Skeletal muscle satellite cell (primary cell): ENCODE measurements around the gene HGFAC.

Source experiments
- H3K27me3 ChIP-seq: 2 replicates; pipeline ENCODE4 v1.7.0; 2013; ENCODE audit warnings: low read length; ENCODE audit not compliant: control insufficient read depth, insufficient read depth
- H3K36me3 ChIP-seq: 2 replicates; pipeline ENCODE4 v1.7.0; 2013; ENCODE audit warnings: mild to moderate bottlenecking, control low read depth, low read length; ENCODE audit not compliant: insufficient read depth
- H3K4me1 ChIP-seq: 2 replicates; pipeline ENCODE4 v1.7.0; 2013; ENCODE audit warnings: low read length; ENCODE audit not compliant: control insufficient read depth, insufficient read depth
- H3K4me2 ChIP-seq: 2 replicates; pipeline ENCODE4 v1.7.0; 2013; ENCODE audit warnings: mild to moderate bottlenecking, low read length
- H3K4me3 ChIP-seq: 2 replicates; pipeline ENCODE4 v1.7.0; 2013; ENCODE audit warnings: low read length
- H3K9ac ChIP-seq: 2 replicates; pipeline ENCODE4 v1.7.0; 2013; ENCODE audit warnings: mild to moderate bottlenecking, low read depth, low read length, moderate library complexity
- H3K9me3 ChIP-seq: replicated peaks from 2 replicates; pipeline ENCODE4 v1.7.0; 2013; ENCODE audit warnings: mild to moderate bottlenecking, control low read depth, low read length

The HGFAC gene

DNA sequence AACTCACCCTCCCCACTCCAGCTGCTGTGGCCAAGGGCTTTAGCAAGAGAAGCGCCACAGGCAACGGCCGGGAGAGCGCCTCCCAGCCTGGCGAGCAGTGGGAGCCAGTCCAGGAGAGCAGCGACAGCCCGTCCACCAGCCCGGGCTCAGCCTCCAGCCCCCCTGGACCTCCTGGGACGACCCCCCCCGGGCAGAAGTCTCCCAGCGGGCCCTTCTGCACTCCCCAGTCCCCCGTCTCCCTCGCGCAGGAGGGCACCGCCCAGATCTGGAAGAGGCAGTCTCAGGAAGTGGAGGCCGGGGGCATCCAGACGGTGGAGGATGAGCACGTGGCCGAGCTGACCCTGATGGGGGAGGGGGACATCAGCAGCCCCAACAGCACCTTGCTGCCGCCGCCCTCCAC is 11.2 kb upstream of the HGFAC start:
- Histone ChIP-seq H3K27me3 (no peaks in the 10 kb centered on the region), H3K36me3 (peaks cover 10% of the 10 kb centered on the region), H3K4me3 (no peak overlapping the region), H3K9ac (no peak overlapping the region), H3K9me3 (no peaks in the 10 kb centered on the region), H3K4me1 (no peaks in the 10 kb centered on the region), H3K4me2 (no peak overlapping the region)

DNA sequence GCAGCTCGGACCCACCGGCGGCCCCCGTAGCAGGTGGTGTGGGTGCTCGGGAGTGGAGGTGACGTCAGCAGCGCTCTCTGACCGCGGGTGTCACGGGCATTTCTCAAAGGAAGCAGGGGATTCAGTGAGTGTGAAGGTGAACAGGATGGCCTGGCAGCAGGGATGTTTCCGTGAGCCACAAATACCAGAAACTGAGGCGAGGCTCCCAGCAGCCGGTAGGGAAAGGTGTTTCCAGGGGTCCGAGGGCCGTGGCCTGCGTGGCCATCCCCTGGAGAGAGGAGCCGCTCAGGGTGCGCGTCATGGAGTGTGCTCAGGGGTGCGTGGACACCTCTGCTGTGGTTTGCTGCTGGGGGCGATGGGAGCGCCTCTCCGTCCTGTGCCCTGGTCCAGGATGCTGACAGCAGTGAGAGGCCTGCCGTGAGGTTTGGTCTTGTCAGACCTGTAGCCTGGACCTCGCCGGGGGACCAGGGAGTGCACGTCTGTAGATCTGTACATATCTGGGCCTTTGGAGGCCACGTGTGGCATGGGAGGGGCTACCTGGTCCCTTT is 10.2 kb upstream of the HGFAC start:
- Histone ChIP-seq H3K9ac (no peak overlapping the region), H3K9me3 (no peaks in the 10 kb centered on the region), H3K4me2 (no peak overlapping the region), H3K27me3 (no peaks in the 10 kb centered on the region), H3K4me1 (peaks cover 4% of the 10 kb centered on the region), H3K36me3 (peaks cover 10% of the 10 kb centered on the region), H3K4me3 (no peak overlapping the region)

DNA sequence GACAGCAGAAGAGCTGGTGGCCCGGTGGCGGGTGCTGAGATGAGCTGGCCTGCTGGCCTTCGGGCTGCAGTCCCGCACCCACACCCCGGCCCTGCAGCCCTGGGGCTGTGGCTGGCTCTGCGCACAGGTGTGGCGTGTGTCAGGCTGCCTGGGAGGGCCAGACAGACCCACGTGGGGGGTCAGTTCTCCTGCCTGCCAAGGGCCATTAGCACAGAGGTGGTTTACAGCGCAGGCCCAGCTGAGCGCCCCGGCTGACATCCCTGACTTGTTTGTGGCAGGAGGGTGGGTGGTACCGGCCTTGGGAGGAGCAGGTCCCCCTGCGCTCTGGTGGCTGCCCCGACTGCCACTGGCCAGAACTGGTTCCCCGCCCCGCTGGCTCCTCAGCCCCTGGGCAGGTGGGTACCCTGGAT is 9.4 kb upstream of the HGFAC start:
- Histone ChIP-seq H3K9ac (no peak overlapping the region), H3K9me3 (no peaks in the 10 kb centered on the region), H3K27me3 (no peaks in the 10 kb centered on the region), H3K36me3 (peaks cover 10% of the 10 kb centered on the region), H3K4me2 (no peak overlapping the region), H3K4me1 (peaks cover 13% of the 10 kb centered on the region), H3K4me3 (no peak overlapping the region)

DNA sequence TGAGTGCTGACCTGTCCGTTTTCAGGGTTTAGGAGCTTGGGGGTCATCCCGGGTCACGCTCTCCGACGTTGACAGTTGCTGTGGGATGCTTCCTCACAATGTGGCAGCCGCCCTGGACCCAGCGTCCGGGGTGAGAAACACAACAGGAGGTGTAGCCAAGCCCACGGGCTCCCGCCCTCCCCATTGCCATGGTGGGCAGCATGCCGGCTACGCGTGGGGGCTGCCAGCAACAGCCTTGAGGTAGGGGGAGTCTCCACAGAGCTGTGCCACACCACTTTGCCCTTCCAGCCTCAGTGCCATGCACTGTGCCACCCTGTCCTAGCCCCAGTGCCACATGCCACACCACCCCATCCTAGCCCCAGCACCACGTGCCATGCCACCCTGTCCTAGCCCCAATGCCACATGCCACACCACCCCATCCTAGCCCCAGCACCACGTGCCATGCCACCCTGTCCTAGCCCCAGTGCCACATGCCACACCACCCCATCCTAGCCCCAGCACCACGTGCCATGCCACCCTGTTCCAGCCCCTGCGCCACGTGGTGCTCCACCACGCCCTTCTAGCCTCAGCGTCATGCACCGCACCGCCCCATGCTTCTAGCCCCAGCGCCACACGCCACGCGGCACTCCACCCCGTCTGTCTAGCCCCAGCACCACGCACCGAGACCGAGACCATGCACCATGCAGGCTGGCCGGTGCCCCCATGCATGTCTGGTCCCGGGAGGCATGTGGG is 8.5 kb upstream of the HGFAC start:
- H3K4me3 ChIP-seq: no peak overlapping the region
- H3K27me3 ChIP-seq: no peaks in the 10 kb centered on the region
- H3K4me2 ChIP-seq: no peak overlapping the region
- H3K4me1 ChIP-seq: peaks cover 16% of the 10 kb centered on the region
- no peaks in the 10 kb centered on the region for H3K9me3 ChIP-seq
- H3K9ac ChIP-seq: no peak overlapping the region
- peaks cover 10% of the 10 kb centered on the region for H3K36me3 ChIP-seq

DNA sequence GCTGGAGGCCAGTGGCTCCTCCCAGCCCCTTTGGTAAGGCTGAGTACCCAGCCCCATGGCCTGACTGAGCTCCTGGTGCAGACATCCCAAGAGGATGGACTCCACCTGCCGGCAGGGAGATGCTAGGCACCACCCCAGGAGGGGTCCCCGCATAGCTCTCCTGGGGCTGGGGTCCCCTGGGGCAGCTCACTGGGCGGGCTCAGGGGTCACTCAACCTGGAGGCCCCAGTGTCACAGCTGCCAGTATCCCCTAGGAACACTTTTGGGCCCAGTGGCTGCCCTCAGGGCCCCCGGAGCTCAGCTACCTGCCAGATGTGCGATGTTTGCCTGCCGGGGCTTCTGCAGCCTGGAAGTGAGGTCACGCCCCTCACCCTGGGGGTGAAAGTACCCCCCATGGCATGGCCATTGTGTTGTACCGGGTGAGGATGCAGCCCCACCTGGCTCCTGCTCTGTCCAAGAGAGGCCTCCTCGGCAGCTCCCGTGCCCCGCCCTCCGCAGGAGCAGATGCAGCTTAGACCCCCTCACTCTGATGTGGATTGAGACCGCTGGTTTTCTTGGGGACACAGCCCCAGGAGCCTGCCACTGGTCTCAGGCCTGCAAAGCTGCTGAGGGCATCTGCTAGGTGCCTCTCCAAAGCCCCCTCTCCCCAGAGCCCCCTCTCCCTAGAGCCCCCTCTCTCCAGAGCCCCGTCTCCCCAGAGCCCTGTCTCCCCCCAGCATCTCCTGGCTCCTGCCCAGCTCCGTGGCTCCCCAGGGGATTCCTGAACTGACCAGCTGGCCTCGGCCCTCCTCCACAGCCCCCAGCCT is 6.7 kb upstream of the HGFAC start:
- H3K4me3 ChIP-seq: no peak overlapping the region
- H3K9me3 ChIP-seq: no peaks in the 10 kb centered on the region
- H3K4me2 ChIP-seq: no peak overlapping the region
- peaks cover 16% of the 10 kb centered on the region for H3K4me1 ChIP-seq
- H3K36me3 ChIP-seq: no peaks in the 10 kb centered on the region
- no peak overlapping the region for H3K9ac ChIP-seq
- H3K27me3 ChIP-seq: no peaks in the 10 kb centered on the region

DNA sequence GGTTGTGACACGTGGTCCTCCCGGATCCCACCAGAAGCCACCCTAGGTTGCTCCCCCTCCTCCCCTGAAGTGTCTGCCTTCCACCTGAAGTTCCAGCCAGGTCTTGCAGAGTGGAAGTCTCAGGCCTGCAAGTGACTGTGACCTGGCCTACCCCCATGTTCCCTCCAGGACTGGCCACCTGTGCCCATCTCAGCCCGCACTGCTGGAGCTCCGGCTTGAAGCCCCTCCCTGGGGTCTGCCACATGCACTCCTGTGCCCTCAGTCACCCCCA is 6.1 kb upstream of the HGFAC start:
- H3K4me3 ChIP-seq: no peak overlapping the region
- H3K4me1 ChIP-seq: peaks cover 16% of the 10 kb centered on the region
- H3K4me2 ChIP-seq: no peak overlapping the region
- no peak overlapping the region for H3K9ac ChIP-seq
- no peaks in the 10 kb centered on the region for H3K27me3 ChIP-seq
- H3K36me3 ChIP-seq: no peaks in the 10 kb centered on the region
- H3K9me3 ChIP-seq: no peaks in the 10 kb centered on the region

DNA sequence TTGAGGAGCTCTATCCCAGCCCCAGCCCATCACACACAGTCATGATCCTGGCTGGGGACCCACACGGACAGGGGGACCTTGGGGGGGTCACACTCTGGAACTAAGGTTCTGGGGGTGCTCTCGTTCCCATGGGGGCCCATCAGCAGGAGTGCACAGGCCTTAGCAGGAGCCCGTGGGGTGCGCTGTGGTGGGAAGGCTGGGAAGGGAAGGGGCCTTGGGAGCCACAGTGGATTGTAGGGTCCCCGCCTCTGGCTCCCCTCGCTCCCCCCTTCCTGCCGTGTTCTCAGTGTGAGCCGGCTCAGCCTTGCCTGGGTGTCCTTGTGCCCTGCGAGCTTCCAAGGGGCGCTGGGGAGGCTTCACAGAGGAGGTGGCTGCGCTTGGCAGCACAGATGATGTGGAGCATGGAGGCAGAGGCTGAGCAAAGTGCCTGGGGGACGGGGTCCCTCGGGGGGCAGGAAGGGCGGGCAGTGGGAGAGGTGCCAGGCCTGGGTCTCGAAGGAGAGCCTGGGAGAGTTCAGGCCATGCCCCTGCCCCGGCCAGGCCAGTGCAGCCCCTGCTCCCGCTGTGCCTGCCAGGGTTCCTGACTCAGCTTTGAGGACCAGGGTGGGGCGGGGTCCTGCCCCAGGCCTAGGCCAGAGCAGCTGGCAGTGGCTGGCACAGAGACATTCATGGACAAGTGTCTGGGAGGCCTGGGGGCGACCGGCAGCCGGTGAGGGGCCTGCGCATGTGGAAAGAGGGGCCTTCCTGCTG is 5.5 kb upstream of the HGFAC start:
- H3K36me3 ChIP-seq: no peaks in the 10 kb centered on the region
- H3K27me3 ChIP-seq: no peaks in the 10 kb centered on the region
- peak overlapping the region; percentile 62 for H3K9ac ChIP-seq
- H3K9me3 ChIP-seq: no peaks in the 10 kb centered on the region
- no peak overlapping the region for H3K4me3 ChIP-seq
- no peak overlapping the region for H3K4me2 ChIP-seq
- H3K4me1 ChIP-seq: peaks cover 16% of the 10 kb centered on the region

DNA sequence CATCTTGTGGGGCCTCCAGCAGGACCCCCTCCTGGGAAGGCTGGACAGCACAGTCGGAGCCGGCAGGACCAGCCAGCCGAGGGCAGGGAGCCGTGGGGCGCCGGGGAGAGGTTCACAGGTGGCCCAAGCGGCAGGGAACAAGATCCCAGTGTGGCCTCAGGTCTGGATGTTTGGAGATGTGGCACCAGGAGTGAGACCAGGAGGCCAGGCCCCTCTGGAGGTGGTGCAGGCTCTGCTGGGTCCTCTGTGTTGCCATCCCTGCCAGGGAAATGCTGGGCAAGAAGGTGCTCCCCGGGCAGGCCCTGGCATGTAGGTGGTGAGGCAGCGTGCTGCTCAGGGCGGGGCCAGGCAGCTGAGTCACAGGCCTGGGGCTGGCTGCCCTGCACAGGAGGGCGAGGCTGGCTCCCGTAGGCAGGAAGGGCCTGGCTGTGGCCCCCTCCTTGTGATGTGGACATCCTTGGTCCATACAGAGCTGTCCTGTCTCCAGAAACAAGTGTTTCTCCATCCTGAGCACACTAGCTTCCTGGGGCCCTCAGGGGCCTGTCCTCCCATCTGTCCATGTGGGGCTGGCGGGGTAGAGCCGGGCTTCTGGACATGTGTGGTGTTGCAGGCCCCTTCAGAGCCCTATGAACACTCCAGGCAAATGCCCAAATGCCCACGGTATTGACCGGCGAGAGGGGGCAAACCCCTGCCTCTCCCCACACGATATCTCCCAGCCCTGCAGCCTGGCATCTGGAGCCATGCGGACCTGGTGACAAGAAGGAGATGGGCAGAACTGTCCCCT is 4.8 kb upstream of the HGFAC start:
- peak overlapping the region; percentile 41 for H3K4me2 ChIP-seq
- H3K27me3 ChIP-seq: no peaks in the 10 kb centered on the region
- peaks cover 16% of the 10 kb centered on the region for H3K4me1 ChIP-seq
- no peaks in the 10 kb centered on the region for H3K36me3 ChIP-seq
- H3K9me3 ChIP-seq: no peaks in the 10 kb centered on the region
- H3K9ac ChIP-seq: peak overlapping the region; percentile 62
- H3K4me3 ChIP-seq: peak overlapping the region; percentile 19

DNA sequence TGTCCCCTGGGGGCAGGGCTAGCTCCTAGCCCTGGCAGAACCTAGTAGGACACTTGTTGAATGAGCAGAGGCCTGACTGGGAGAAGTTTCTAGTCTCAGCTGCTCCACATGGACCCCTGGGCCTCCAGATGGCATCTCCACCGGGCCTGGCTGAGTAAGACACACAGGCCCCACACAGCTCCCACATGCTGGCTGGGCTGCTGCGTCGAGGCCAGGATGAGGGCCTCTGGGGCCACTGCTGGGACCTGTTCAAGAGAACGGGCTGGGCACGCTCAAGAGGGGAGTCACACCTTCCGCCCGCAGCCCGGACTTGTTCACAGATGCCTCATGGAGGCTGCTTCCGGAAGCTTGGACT is 4.2 kb upstream of the HGFAC start:
- no peak overlapping the region for H3K4me2 ChIP-seq
- no peaks in the 10 kb centered on the region for H3K9me3 ChIP-seq
- peak overlapping the region; percentile 62 for H3K9ac ChIP-seq
- H3K27me3 ChIP-seq: no peaks in the 10 kb centered on the region
- no peak overlapping the region for H3K4me3 ChIP-seq
- no peaks in the 10 kb centered on the region for H3K36me3 ChIP-seq
- H3K4me1 ChIP-seq: peaks cover 16% of the 10 kb centered on the region

DNA sequence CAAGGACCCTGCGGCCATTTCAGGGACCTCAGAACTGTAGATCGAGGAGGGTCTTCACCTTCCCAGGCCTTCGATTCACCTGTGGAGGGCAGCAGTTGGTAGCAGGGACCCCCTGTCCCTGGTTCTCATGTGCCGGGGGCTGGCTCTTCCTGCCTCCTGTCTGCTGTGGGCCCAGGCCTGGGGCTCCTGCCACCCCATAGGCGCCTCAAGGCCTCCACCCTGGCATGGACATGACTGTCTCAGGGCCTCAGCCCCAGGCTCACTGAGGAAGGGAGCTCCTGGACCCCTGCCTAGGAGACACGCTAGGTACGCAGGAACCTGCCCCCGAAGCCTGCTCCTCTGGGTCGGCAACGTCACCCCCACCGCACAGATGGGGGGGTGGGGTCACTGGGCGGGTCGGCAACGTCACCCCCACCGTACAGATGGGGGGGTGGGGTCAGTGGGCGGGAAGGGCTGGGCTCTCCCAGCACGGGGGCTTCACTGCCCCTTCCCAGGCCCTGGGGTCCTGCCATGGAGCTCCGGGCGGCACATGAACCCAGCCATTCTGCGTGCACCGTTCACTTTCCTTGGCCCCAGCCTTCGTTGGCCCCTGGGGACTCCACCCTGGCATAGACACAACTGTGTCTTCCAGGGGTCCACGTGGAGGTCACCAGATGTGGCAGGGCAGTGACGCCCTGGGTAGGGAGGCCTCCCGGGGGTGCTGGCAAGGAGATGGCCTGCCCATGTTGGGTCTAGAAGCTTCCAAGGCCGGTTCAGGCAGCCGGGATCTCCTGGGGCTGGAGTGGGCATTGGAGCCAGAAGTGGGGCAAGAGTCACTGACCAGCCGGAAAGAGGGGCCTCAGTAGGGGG is 3.5 kb upstream of the HGFAC start:
- H3K9ac ChIP-seq: no peak overlapping the region

More for the DNA sequence above, 3.5 kb upstream of the HGFAC start:
- no peaks in the 10 kb centered on the region for H3K27me3 ChIP-seq
- no peak overlapping the region for H3K4me2 ChIP-seq
- H3K36me3 ChIP-seq: no peaks in the 10 kb centered on the region
- peaks cover 16% of the 10 kb centered on the region for H3K4me1 ChIP-seq
- no peaks in the 10 kb centered on the region for H3K9me3 ChIP-seq
- H3K4me3 ChIP-seq: no peak overlapping the region
